HCT116 (cell line): ENCODE results near the gene PSMC3. TPM values are rescaled to one million over a fixed set of nuclear protein-coding genes. Genes with fewer than 3 reads are reported as not detected.

Source experiments
- ATAC-seq: fragments of 200-7000 bp; cut with Tn5 transposase; 2 replicates; pipeline ENCODE4 v1.9.1; 2020; ENCODE audit warnings: mild to moderate bottlenecking, moderate library complexity
- BruUV-seq: library from RNA; stranded (reverse); fragments of 400-500 nt; replicated peaks from 2 replicates; lab custom pipeline; 2021; lab: Mats Ljungman, UMichigan
- CTCF ChIA-PET: fragments of 300-600 bp; sonication (Branson Sonifier 250); formaldehyde crosslinking; loops from one replicate; lab custom pipeline; 2021; ENCODE audit warnings: antibody characterized with exemption; lab: Charles Lee
- POLR2A ChIA-PET: fragments of 300-600, 350-600 bp; sonication (Branson Sonifier 250); formaldehyde crosslinking; loops from one replicate; lab custom pipeline; 2021; ENCODE audit warnings: antibody characterized with exemption; lab: Charles Lee
- RAD21 ChIA-PET, 2 experiments: fragments of 300-600 bp; sonication (Branson Sonifier 250); formaldehyde crosslinking; loops; one replicate each; lab custom pipeline; 2023; ENCODE audit warnings: low total read pairs in 2 of 2; ENCODE audit not compliant: uncharacterized antibody in 2 of 2, unreplicated experiment in 2 of 2, low non-redundant PET in 1 of 2; lab: Charles Lee
- DNase-seq: peaks from one replicate; pipeline ENCODE4 v3.0.0-alpha.2; 2010; ENCODE audit warnings: low read depth, low spot score
- H2AFZ ChIP-seq: fragments of 200-600 bp; shearing (Covaris generic), sonication (generic); 2 replicates; pipeline ENCODE4 v1.6.1; 2017; ENCODE audit warnings: low read depth, mixed run types, mixed read lengths, antibody characterized with exemption, low read length; ENCODE audit not compliant: poor library complexity, severe bottlenecking
- H3K27ac ChIP-seq: 2 replicates; pipeline ENCODE4 v1.5.1; 2012; ENCODE audit warnings: low read depth, low read length
- H3K27me3 ChIP-seq: fragments of 200-600 bp; sonication (generic); 2 replicates; pipeline ENCODE4 v1.6.1; 2016; ENCODE audit warnings: mixed run types, low read length, mixed read lengths; ENCODE audit not compliant: insufficient read depth
- H3K36me3 ChIP-seq, 2 experiments: fragments of 200-500 bp in 1 of 2; fragments of 200-600 bp in 1 of 2; sonication (Bioruptor generic) in 1 of 2; sonication (generic) in 1 of 2; 2 replicates each; pipeline versions ENCODE4 v1.5.1 to v1.6.1; 2014 to 2016; ENCODE audit warnings: low read length in 2 of 2, inconsistent platforms in 1 of 2, mixed read lengths in 1 of 2, mixed run types in 1 of 2; ENCODE audit not compliant: insufficient read depth in 2 of 2, control insufficient read depth in 1 of 2
- H3K4me1 ChIP-seq, 2 experiments: fragments of 200-600 bp in 1 of 2; sonication (generic) in 1 of 2; 2 replicates each; pipeline versions ENCODE4 v1.5.1 to v1.6.1; 2012 to 2017; ENCODE audit warnings: low read length in 2 of 2, inconsistent platforms in 1 of 2, mild to moderate bottlenecking in 1 of 2, mixed read lengths in 1 of 2, mixed run types in 1 of 2, moderate library complexity in 1 of 2; ENCODE audit not compliant: insufficient read depth in 2 of 2, control insufficient read depth in 1 of 2
- H3K4me2 ChIP-seq: fragments of 200-600 bp; sonication (generic); 2 replicates; pipeline ENCODE4 v1.6.1; 2017; ENCODE audit warnings: mixed run types, low read length, mixed read lengths
- H3K4me3 ChIP-seq, 2 experiments: fragments of 200-600 bp in 1 of 2; sonication (generic) in 1 of 2; replicated peaks in 1 of 2; 2 replicates each; pipeline ENCODE4 v1.5.1; 2011 to 2016; ENCODE audit warnings: low read length in 2 of 2, control low read depth in 1 of 2, low read depth in 1 of 2, mild to moderate bottlenecking in 1 of 2, mixed read lengths in 1 of 2, mixed run types in 1 of 2
- H3K79me2 ChIP-seq: fragments of 200-600 bp; sonication (generic); 2 replicates; pipeline ENCODE4 v1.6.1; 2017; ENCODE audit warnings: mild to moderate bottlenecking, mixed run types, low read length, moderate library complexity, mixed read lengths; ENCODE audit not compliant: insufficient read depth
- H3K9ac ChIP-seq: fragments of 200-600 bp; sonication (generic); 2 replicates; pipeline ENCODE4 v1.6.1; 2016; ENCODE audit warnings: low read length, mixed read lengths
- H3K9me2 ChIP-seq: fragments of 200-600 bp; sonication (generic), shearing (Covaris generic); 2 replicates; pipeline ENCODE4 v1.6.1; 2017; ENCODE audit warnings: mixed run types, mild to moderate bottlenecking, moderate library complexity; ENCODE audit not compliant: insufficient read depth
- H3K9me3 ChIP-seq, 2 experiments: fragments of 200-500 bp in 1 of 2; fragments of 200-600 bp in 1 of 2; sonication (Bioruptor generic) in 1 of 2; sonication (generic) in 1 of 2; 2 replicates each; pipeline ENCODE4 v1.6.1; 2014 to 2017; ENCODE audit warnings: low read length in 2 of 2, mixed read lengths in 2 of 2, inconsistent platforms in 1 of 2, low read depth in 1 of 2, mild to moderate bottlenecking in 1 of 2, mixed run types in 1 of 2, moderate library complexity in 1 of 2; ENCODE audit not compliant: control insufficient read depth in 1 of 2, insufficient read depth in 1 of 2
- H4K20me1 ChIP-seq: fragments of 200-600 bp; sonication (generic), shearing (Covaris generic); 2 replicates; pipeline ENCODE4 v1.6.1; 2017; ENCODE audit warnings: mixed run types, mild to moderate bottlenecking, moderate library complexity; ENCODE audit not compliant: insufficient read depth
- ATF3 ChIP-seq: IDR thresholded peaks from 2 replicates; pipeline ENCODE4 v1.6.1; 2012
- CEBPB ChIP-seq: IDR thresholded peaks from 2 replicates; pipeline ENCODE4 v1.6.1; 2012; ENCODE audit warnings: low read depth
- CTCF ChIP-seq, 3 experiments: fragments of 200-600 bp in 1 of 3; sonication (generic) in 1 of 3; IDR thresholded peaks in 2 of 3; conservative IDR thresholded peaks in 1 of 3; 2 replicates each; pipeline ENCODE4 v1.5.1; 2012 to 2017; ENCODE audit warnings: low read depth in 2 of 3, low read length in 2 of 3, antibody characterized with exemption in 1 of 3, borderline replicate concordance in 1 of 3, control low read depth in 1 of 3, mild to moderate bottlenecking in 1 of 3, mixed read lengths in 1 of 3, mixed run types in 1 of 3, moderate library complexity in 1 of 3; ENCODE audit not compliant: insufficient read depth in 1 of 3
- EGR1 ChIP-seq: IDR thresholded peaks from 2 replicates; pipeline ENCODE4 v1.6.1; 2012; ENCODE audit warnings: low read depth
- EZH2 ChIP-seq: fragments of 200-600 bp; sonication (generic); IDR thresholded peaks from 2 replicates; pipeline ENCODE4 v1.6.1; 2017; ENCODE audit warnings: antibody characterized with exemption, mixed run types
- EZH2phosphoT487 ChIP-seq: fragments of 200-600 bp; IDR thresholded peaks from 2 replicates; pipeline ENCODE4 v1.6.1; 2018; ENCODE audit warnings: antibody characterized with exemption, borderline replicate concordance
- FOSL1 ChIP-seq: IDR thresholded peaks from 2 replicates; pipeline ENCODE4 v1.6.1; 2012; ENCODE audit warnings: low read depth
- POLR2A ChIP-seq: IDR thresholded peaks from 2 replicates; pipeline ENCODE4 v1.7.0; 2011; ENCODE audit warnings: borderline replicate concordance; ENCODE audit not compliant: insufficient read depth, insufficient read length; ENCODE audit errors: extremely low read depth
- POLR2AphosphoS5 ChIP-seq: IDR thresholded peaks from 2 replicates; pipeline ENCODE4 v1.6.1; 2011; ENCODE audit warnings: mild to moderate bottlenecking, low read depth, low read length, moderate library complexity
- RAD21 ChIP-seq: IDR thresholded peaks from 2 replicates; pipeline ENCODE4 v1.6.1; 2012; ENCODE audit warnings: low read depth, mild to moderate bottlenecking
- SP1 ChIP-seq: IDR thresholded peaks from 2 replicates; pipeline ENCODE4 v1.6.1; 2012; ENCODE audit warnings: low read depth
- SRF ChIP-seq: IDR thresholded peaks from 2 replicates; pipeline ENCODE4 v1.6.1; 2012; ENCODE audit warnings: low read depth
- ZBTB33 ChIP-seq: IDR thresholded peaks from 2 replicates; pipeline ENCODE4 v1.6.1; 2011; ENCODE audit warnings: mild to moderate bottlenecking, low read length, moderate library complexity; ENCODE audit not compliant: insufficient replicate concordance; ENCODE audit errors: extremely low read depth
- intact Hi-C: fragments of 100-400 bp; cut with micrococcal nuclease; formaldehyde crosslinking; loops from 2 replicates; pipeline ENCODE4 v1.10.0; 2022
- total RNA-seq: library from RNA; stranded (reverse); gene quantifications from one replicate; pipeline ENCODE4 v1.2.1, GENCODE V29; 2021; ENCODE audit not compliant: unreplicated experiment
- TF ChIP-seq, protein P1 (sequence below): IDR thresholded peaks from 2 replicates; pipeline ENCODE4 v1.6.1; 2012; ENCODE audit warnings: low read depth

Gene PSMC3
- total RNA-seq, 1 experiment from 2014 or later = 155 TPM

GRCh38 chr11:47451436-47451835 is 25.2 kb upstream of the PSMC3 start:
- H3K9ac ChIP-seq = no peak overlapping the region
- no peaks in the 10 kb centered on the region for H3K9me3 ChIP-seq
- H3K9me2 ChIP-seq = no peaks in the 10 kb centered on the region
- ATAC-seq (no peak), DNase-seq (no peak)
- intact Hi-C loops = no loop called here
- H3K4me2 ChIP-seq = no peak overlapping the region
- no peak overlapping the region for H3K4me3 ChIP-seq
- H4K20me1 ChIP-seq = no peaks in the 10 kb centered on the region
- no peaks in the 10 kb centered on the region for H3K27me3 ChIP-seq
- no peaks in the 10 kb centered on the region for H3K79me2 ChIP-seq
- no TSS peak for BruUV-seq
- no peaks in the 10 kb centered on the region for H3K36me3 ChIP-seq
- CTCF ChIA-PET = no interaction called here
- TF ChIP-seq EZH2 (no peak), EZH2phosphoT487 (no peak), POLR2A (no peak), EGR1 (no peak), SRF (no peak), FOSL1 (no peak), CTCF (IDR thresholded peaks at IDR 0.05 in 2 of 3, conservative IDR thresholded peaks at IDR 0.05 in 1 of 3; ENCODE audit: borderline replicate concordance in 1 of 3, insufficient read depth in 1 of 3, low read depth in 2 of 3, low read length in 2 of 3) (no peak), POLR2AphosphoS5 (no peak), RAD21 (no peak), ZBTB33 (no peak), SP1 (no peak), ATF3 (no peak), CEBPB (no peak)
- TF ChIP-seq, protein P1, sequence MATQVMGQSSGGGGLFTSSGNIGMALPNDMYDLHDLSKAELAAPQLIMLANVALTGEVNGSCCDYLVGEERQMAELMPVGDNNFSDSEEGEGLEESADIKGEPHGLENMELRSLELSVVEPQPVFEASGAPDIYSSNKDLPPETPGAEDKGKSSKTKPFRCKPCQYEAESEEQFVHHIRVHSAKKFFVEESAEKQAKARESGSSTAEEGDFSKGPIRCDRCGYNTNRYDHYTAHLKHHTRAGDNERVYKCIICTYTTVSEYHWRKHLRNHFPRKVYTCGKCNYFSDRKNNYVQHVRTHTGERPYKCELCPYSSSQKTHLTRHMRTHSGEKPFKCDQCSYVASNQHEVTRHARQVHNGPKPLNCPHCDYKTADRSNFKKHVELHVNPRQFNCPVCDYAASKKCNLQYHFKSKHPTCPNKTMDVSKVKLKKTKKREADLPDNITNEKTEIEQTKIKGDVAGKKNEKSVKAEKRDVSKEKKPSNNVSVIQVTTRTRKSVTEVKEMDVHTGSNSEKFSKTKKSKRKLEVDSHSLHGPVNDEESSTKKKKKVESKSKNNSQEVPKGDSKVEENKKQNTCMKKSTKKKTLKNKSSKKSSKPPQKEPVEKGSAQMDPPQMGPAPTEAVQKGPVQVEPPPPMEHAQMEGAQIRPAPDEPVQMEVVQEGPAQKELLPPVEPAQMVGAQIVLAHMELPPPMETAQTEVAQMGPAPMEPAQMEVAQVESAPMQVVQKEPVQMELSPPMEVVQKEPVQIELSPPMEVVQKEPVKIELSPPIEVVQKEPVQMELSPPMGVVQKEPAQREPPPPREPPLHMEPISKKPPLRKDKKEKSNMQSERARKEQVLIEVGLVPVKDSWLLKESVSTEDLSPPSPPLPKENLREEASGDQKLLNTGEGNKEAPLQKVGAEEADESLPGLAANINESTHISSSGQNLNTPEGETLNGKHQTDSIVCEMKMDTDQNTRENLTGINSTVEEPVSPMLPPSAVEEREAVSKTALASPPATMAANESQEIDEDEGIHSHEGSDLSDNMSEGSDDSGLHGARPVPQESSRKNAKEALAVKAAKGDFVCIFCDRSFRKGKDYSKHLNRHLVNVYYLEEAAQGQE = no peak
- no peak overlapping the region for H3K27ac ChIP-seq
- peaks cover 0 to 2% of the 10 kb centered on the region in 2 experiments; a peak in 1 of 4 replicates for H3K4me1 ChIP-seq
- H2AFZ ChIP-seq = no peak overlapping the region
- RAD21 ChIA-PET = no interaction called here
- POLR2A ChIA-PET = no interaction called here
